H9 (cell line): ENCODE results near the gene ELMOD3. TPM values are rescaled to one million over a fixed set of nuclear protein-coding genes. Genes with fewer than 3 reads are reported as not detected.
A peak's percentile ranks its signal among the peaks of the same experiment; 100 is the strongest.

Experiments used
- DNase-seq: peaks from one replicate; pipeline ENCODE4 v3.0.0-alpha.2; 2017
- H2AFZ ChIP-seq: one replicate; pipeline ENCODE4 v1.6.1; 2013; ENCODE audit warnings: mild to moderate bottlenecking, low read length, control low read depth, moderate library complexity
- H2AK5ac ChIP-seq: 2 replicates; pipeline ENCODE4 v1.6.1; 2013; ENCODE audit warnings: low read length, control low read depth, mixed read lengths; ENCODE audit not compliant: insufficient read length
- H2BK120ac ChIP-seq: one replicate; pipeline ENCODE4 v1.6.1; 2013; ENCODE audit warnings: low read depth, mild to moderate bottlenecking, low read length, control low read depth, inconsistent platforms; ENCODE audit not compliant: poor library complexity, severe bottlenecking
- H2BK12ac ChIP-seq: 2 replicates; pipeline ENCODE4 v1.6.1; 2013; ENCODE audit warnings: low read length, control low read depth, mixed read lengths, low read depth; ENCODE audit not compliant: insufficient read length
- H2BK15ac ChIP-seq: 2 replicates; pipeline ENCODE4 v1.6.1; 2013; ENCODE audit warnings: low read depth, low read length, control low read depth
- H2BK20ac ChIP-seq: one replicate; pipeline ENCODE4 v1.6.1; 2013; ENCODE audit warnings: low read depth, mild to moderate bottlenecking, low read length, control low read depth, inconsistent platforms; ENCODE audit not compliant: poor library complexity, severe bottlenecking
- H2BK5ac ChIP-seq: 2 replicates; pipeline ENCODE4 v1.6.1; 2013; ENCODE audit warnings: low read length, control low read depth, mixed read lengths; ENCODE audit not compliant: insufficient read length
- H3K14ac ChIP-seq: 2 replicates; pipeline ENCODE4 v1.6.1; 2013; ENCODE audit warnings: low read length, control low read depth; ENCODE audit not compliant: insufficient read depth
- H3K18ac ChIP-seq: 2 replicates; pipeline ENCODE4 v1.6.1; 2013; ENCODE audit warnings: low read depth, mild to moderate bottlenecking, mixed read lengths, low read length, control low read depth; ENCODE audit not compliant: insufficient read length
- H3K23ac ChIP-seq: 2 replicates; pipeline ENCODE4 v1.6.1; 2013; ENCODE audit warnings: low read length, control low read depth, mixed read lengths, low read depth; ENCODE audit not compliant: insufficient read length
- H3K23me2 ChIP-seq: 2 replicates; pipeline ENCODE4 v1.6.1; 2013; ENCODE audit warnings: low read depth, mild to moderate bottlenecking, mixed read lengths, low read length, control low read depth; ENCODE audit not compliant: insufficient read length, poor library complexity, severe bottlenecking
- H3K27ac ChIP-seq: 2 replicates; pipeline ENCODE4 v1.5.1; 2013; ENCODE audit warnings: low read length, control low read depth, mixed read lengths, low read depth; ENCODE audit not compliant: insufficient read length
- H3K27me3 ChIP-seq: 2 replicates; pipeline ENCODE4 v1.6.1; 2013; ENCODE audit warnings: low read length, control low read depth, inconsistent platforms; ENCODE audit not compliant: insufficient read depth
- H3K4ac ChIP-seq: 2 replicates; pipeline ENCODE4 v1.6.1; 2013; ENCODE audit warnings: low read depth, mild to moderate bottlenecking, control low read depth, inconsistent platforms, low read length, moderate library complexity
- H3K4me1 ChIP-seq: 2 replicates; pipeline ENCODE4 v1.6.1; 2013; ENCODE audit warnings: low read length, control low read depth, inconsistent platforms; ENCODE audit not compliant: insufficient read depth
- H3K4me2 ChIP-seq: 2 replicates; pipeline ENCODE4 v1.6.1; 2013; ENCODE audit warnings: low read length, control low read depth, mixed read lengths; ENCODE audit not compliant: insufficient read length, insufficient read depth
- H3K56ac ChIP-seq: 2 replicates; pipeline ENCODE4 v1.6.1; 2013; ENCODE audit warnings: low read depth, mild to moderate bottlenecking, mixed read lengths, low read length, control low read depth; ENCODE audit not compliant: insufficient read length
- H3K79me1 ChIP-seq: 2 replicates; pipeline ENCODE4 v1.6.1; 2013; ENCODE audit warnings: low read depth, mild to moderate bottlenecking, moderate library complexity, low read length, control low read depth, inconsistent platforms; ENCODE audit not compliant: insufficient read depth, poor library complexity, severe bottlenecking
- H3K79me2 ChIP-seq: 2 replicates; pipeline ENCODE4 v1.6.1; 2013; ENCODE audit warnings: low read length, control low read depth, inconsistent platforms; ENCODE audit not compliant: insufficient read depth
- H3K9ac ChIP-seq: 2 replicates; pipeline ENCODE4 v1.6.1; 2013; ENCODE audit warnings: low read length, control low read depth, mixed read lengths; ENCODE audit not compliant: insufficient read length; ENCODE audit errors: extremely low read depth
- H3K9me3 ChIP-seq: one replicate; pipeline ENCODE4 v1.6.1; 2013; ENCODE audit warnings: low read depth, low read length, inconsistent platforms; ENCODE audit not compliant: control insufficient read depth
- H3T11ph ChIP-seq: one replicate; pipeline ENCODE4 v1.6.1; 2013; ENCODE audit warnings: mild to moderate bottlenecking, low read length, control low read depth, inconsistent platforms
- H4K20me1 ChIP-seq: one replicate; pipeline ENCODE4 v1.6.1; 2013; ENCODE audit not compliant: control insufficient read depth, insufficient read length, insufficient read depth
- H4K5ac ChIP-seq: 2 replicates; pipeline ENCODE4 v1.6.1; 2013; ENCODE audit warnings: low read depth, mild to moderate bottlenecking, mixed read lengths, low read length, control low read depth; ENCODE audit not compliant: insufficient read length
- H4K8ac ChIP-seq: replicated peaks from 2 replicates; pipeline ENCODE4 v1.6.1; 2013; ENCODE audit warnings: low read length, control low read depth, mixed read lengths, low read depth; ENCODE audit not compliant: insufficient read length
- H4K91ac ChIP-seq: 2 replicates; pipeline ENCODE4 v1.6.1; 2013; ENCODE audit warnings: low read depth, mild to moderate bottlenecking, moderate library complexity, mixed read lengths, low read length, control low read depth; ENCODE audit not compliant: insufficient read length
- H3K27ac Mint-ChIP-seq, 3 experiments: 2 replicates in 2 of 3; 3 replicates in 1 of 3; pipeline ENCODE4 v1.8.0; 2020 to 2021; ENCODE audit warnings: mixed read lengths in 3 of 3, mild to moderate bottlenecking in 1 of 3, moderate library complexity in 1 of 3
- H3K27me3 Mint-ChIP-seq: 2 replicates; pipeline ENCODE4 v1.8.0; 2021; ENCODE audit warnings: low read depth, mild to moderate bottlenecking, moderate library complexity, mixed read lengths
- H3K36me3 Mint-ChIP-seq, 3 experiments: 2 replicates in 2 of 3; 3 replicates in 1 of 3; pipeline ENCODE4 v1.8.0; 2020 to 2021; ENCODE audit warnings: low read depth in 3 of 3, mixed read lengths in 3 of 3; ENCODE audit not compliant: insufficient read depth in 1 of 3
- H3K4me1 Mint-ChIP-seq, 2 experiments: 2 replicates each; pipeline ENCODE4 v1.8.0; 2020; ENCODE audit warnings: mixed read lengths in 2 of 2
- H3K4me3 Mint-ChIP-seq, 2 experiments: 2 replicates in 1 of 2; 3 replicates in 1 of 2; pipeline ENCODE4 v1.8.0; 2020 to 2021; ENCODE audit warnings: mild to moderate bottlenecking in 2 of 2, mixed read lengths in 2 of 2, moderate library complexity in 1 of 2
- H3K9me3 Mint-ChIP-seq, 2 experiments: 2 replicates in 1 of 2; 3 replicates in 1 of 2; pipeline ENCODE4 v1.8.0; 2020; ENCODE audit warnings: mild to moderate bottlenecking in 2 of 2, mixed read lengths in 2 of 2, moderate library complexity in 1 of 2
- WGBS: extraction: QIAGEN DNeasy Blood & Tissue Kit; methylation state at CpG from one replicate; pipeline ENCODE4 v1.1.7; 2013; ENCODE audit warnings: missing lambda C conversion rate, low lambda C conversion rate, mixed read lengths; ENCODE audit not compliant: insufficient read length; ENCODE audit errors: extremely low coverage; 5-methylcytosine and 5-hydroxymethylcytosine counted together
- total RNA-seq: library from RNA; stranded (reverse); gene quantifications from 2 replicates; pipeline ENCODE4 v1.2.1, GENCODE V29; 2021
- TF ChIP-seq, protein P1 (sequence below): fragments of 200-600 bp; sonication (generic); conservative IDR thresholded peaks from 3 replicates; pipeline ENCODE4 v1.8.0; 2021; ENCODE audit warnings: antibody characterized with exemption, mild to moderate bottlenecking

The ELMOD3 gene
- total RNA-seq, 1 experiment from 2014 or later: 7.6 TPM

DNA sequence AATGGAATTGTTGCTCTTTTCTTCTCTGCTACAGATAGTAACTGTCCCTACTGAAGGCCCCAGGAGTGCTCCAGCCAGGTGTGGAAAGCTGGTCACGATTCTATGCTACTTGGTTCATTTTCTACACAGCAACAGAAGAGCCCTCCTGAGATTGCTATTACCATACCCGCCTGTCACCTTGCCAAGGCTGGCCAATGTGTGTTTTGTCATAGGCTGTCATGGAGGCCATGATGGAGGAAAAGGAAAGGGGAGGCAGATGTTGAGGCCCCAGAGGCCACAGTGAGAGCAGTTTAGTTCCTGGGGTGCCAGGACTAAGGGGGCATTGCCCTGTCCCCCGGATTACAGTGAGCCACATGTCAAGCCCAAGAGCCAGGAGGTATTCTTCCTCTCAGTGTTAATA, 952 bp downstream of the ELMOD3 start:
- no peak overlapping the region for H4K5ac ChIP-seq
- H3K27ac Mint-ChIP-seq: no peak overlapping the region

More for the DNA sequence above, 952 bp downstream of the ELMOD3 start:
- H3K9ac ChIP-seq: no peak overlapping the region
- no peak overlapping the region for H2BK5ac ChIP-seq
- no peak overlapping the region for H3K18ac ChIP-seq
- no peaks in the 10 kb centered on the region for H4K20me1 ChIP-seq
- H3T11ph ChIP-seq: no peak overlapping the region
- Mint-ChIP-seq H3K36me3 (peaks cover 6 to 20% (median 6%) of the 10 kb centered on the region in 3 experiments; a peak in 6 of 7 replicates), H3K4me3 (peak overlapping the region; percentile 91 to 99), H3K4me1 (peaks cover 5 to 12% of the 10 kb centered on the region in 2 experiments; a peak in 3 of 4 replicates), H3K9me3 (no peaks in the 10 kb centered on the region), H3K27me3 (no peaks in the 10 kb centered on the region)
- H3K79me1 ChIP-seq: no peaks in the 10 kb centered on the region
- H3K4me1 ChIP-seq: no peaks in the 10 kb centered on the region
- H3K9me3 ChIP-seq: no peaks in the 10 kb centered on the region
- H3K56ac ChIP-seq: no peak overlapping the region
- H3K23ac ChIP-seq: no peak overlapping the region
- no peak overlapping the region for H2BK20ac ChIP-seq
- no peaks in the 10 kb centered on the region for H3K27me3 ChIP-seq
- H2BK15ac ChIP-seq: no peak overlapping the region
- H3K14ac ChIP-seq: no peak overlapping the region
- WGBS: no CpG with 5 or more reads among the region's 3 CpGs
- H3K27ac ChIP-seq: no peak overlapping the region
- no peak overlapping the region for H2AK5ac ChIP-seq
- H3K4me2 ChIP-seq: peak overlapping the region; percentile 89
- no peak overlapping the region for H2BK12ac ChIP-seq
- H3K4ac ChIP-seq: no peak overlapping the region
- H4K8ac ChIP-seq: no peak overlapping the region
- H3K79me2 ChIP-seq: no peaks in the 10 kb centered on the region
- no peak for DNase-seq
- TF ChIP-seq, protein P1, sequence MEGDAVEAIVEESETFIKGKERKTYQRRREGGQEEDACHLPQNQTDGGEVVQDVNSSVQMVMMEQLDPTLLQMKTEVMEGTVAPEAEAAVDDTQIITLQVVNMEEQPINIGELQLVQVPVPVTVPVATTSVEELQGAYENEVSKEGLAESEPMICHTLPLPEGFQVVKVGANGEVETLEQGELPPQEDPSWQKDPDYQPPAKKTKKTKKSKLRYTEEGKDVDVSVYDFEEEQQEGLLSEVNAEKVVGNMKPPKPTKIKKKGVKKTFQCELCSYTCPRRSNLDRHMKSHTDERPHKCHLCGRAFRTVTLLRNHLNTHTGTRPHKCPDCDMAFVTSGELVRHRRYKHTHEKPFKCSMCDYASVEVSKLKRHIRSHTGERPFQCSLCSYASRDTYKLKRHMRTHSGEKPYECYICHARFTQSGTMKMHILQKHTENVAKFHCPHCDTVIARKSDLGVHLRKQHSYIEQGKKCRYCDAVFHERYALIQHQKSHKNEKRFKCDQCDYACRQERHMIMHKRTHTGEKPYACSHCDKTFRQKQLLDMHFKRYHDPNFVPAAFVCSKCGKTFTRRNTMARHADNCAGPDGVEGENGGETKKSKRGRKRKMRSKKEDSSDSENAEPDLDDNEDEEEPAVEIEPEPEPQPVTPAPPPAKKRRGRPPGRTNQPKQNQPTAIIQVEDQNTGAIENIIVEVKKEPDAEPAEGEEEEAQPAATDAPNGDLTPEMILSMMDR: no peak
- peaks cover 12% of the 10 kb centered on the region for H3K23me2 ChIP-seq
- no peak overlapping the region for H4K91ac ChIP-seq
- H2BK120ac ChIP-seq: no peak overlapping the region
- no peak overlapping the region for H2AFZ ChIP-seq
